Inferior parietal cortex (tissue), 1 donor: ENCODE measurements around the gene S1PR5.
"Not testable (repeated sequence)": the region's sequence is repeated elsewhere in the genome, so short reads cannot be mapped to it uniquely, and the experiment has no call there.

Experiments used
- DNase-seq: peaks from one replicate; pipeline ENCODE4 v3.0.0-alpha.2; 2016; ENCODE audit errors: extremely low spot score

The S1PR5 gene, protein sequence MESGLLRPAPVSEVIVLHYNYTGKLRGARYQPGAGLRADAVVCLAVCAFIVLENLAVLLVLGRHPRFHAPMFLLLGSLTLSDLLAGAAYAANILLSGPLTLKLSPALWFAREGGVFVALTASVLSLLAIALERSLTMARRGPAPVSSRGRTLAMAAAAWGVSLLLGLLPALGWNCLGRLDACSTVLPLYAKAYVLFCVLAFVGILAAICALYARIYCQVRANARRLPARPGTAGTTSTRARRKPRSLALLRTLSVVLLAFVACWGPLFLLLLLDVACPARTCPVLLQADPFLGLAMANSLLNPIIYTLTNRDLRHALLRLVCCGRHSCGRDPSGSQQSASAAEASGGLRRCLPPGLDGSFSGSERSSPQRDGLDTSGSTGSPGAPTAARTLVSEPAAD

DNA sequence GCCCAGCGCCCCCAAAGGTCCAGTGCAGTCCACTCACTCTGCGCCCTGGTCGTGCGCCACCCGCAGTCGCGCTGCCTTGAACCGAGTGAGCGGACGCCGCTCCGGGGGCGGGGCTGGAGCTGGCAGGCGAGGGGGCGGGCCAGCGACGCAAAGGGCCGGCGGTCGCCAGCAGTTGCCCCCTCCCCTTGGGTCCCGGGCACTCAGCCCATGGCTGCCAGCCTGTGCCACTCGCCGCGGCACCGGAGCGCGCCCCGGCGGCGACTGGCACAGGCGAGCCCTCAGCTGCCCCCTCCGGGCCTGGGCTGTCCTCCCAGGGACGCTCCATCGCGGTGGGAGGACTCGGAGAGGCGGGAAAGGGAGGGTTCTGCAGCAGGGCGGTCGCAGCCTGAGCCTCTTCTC is at the start of gene S1PR5:
TSS of gene S1PR5 (minus strand) at position 87 of the 399 bp plus-strand sequence. CDS start 2,436 bp downstream, outside the sequence.
- peak; percentile 77 for DNase-seq

DNA sequence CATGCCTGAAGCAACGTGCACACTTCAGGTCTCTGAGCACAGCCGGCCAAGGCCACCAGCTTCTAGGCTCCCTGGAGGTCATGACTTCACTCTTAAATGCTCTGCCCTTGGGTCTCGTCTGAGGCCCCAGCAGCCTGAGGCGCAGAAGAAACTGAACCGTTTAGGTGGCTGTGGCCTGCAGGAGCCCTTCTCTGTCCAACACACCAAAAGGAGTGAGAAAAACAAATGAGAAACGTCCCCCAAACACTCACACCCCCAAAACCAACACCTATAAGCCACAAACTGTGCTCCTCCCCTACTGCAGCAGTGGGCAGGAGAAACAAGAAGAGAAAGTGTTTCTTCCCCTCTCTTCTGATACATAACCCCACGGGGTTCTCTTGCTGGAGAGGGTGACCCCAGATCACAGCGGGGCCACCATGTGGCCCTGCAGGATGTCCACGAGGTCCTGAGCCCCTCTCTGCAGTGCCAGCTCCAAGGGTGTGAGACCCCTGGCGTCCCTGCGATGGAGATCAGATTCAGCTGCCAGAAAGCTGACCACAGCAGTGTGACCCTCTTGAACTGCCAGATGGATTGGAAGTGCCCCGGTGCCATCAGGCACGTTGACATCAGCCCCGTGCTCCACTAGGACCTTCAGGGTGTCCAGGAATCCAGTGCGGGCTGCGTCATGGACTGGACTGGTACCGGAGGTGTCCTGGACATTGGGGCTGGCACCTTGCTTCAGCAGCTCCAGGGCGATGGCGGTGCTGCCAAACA is 49.6 kb upstream of the S1PR5 start:
- no peak for DNase-seq

DNA sequence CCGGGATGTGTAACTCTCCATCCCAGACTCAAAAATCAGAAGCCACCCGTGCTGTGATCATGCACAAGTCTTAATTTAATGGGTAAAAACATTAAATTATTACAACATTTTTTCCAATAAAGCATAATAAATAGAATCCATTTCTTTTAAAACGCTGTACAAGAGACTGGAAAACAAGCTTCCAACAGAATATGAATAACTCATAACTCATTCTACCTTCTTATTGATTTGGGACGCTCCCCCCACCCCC is 49.1 kb upstream of the S1PR5 start:
- DNase-seq = no peak

DNA sequence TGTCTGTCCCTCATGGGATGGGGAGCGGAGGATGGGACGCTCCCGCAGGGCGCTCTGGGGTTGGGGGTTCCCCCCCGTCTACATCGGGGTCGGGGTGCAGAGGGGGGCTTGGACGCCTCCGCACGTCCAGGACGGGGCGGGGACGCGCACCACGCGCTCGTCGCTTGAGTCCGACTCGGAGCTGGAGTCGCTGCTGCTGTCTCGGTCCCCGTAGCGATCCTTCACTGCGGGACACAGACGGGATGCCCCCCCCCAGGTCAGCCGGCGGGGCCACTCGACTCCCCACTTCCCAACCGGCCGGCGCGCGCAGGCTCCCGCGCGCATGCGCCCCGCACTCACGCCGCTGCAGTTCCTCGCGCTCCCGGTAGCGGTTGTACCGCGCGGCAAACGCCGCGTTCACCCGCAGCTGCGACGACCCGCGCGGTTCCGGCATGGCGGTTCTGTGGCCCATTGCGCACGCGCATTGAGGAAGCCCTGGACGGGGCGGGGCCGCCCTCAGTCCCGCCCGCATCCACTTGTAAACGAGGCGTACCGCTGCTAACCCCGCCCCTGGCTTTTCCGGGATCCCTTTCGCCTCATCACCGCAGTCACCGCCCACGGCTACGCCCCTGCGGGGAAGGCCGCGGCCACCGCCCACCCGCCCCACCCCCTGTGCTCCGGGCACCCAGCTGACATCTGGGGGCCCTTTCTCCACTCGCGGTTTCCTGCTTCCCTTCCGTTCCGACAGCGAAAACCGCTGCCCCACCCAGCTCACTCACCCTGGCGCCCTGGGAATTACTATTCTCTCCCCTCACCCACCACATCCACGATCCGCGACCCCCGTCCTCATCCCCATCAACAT is 48.5 kb upstream of the S1PR5 start, which contains the start of gene KRI1:
TSS of gene KRI1 (minus strand) at position 444 of the 841 bp plus-strand sequence. CDS start at position 433, 11 bp downstream.
- peak; percentile 96 for DNase-seq

DNA sequence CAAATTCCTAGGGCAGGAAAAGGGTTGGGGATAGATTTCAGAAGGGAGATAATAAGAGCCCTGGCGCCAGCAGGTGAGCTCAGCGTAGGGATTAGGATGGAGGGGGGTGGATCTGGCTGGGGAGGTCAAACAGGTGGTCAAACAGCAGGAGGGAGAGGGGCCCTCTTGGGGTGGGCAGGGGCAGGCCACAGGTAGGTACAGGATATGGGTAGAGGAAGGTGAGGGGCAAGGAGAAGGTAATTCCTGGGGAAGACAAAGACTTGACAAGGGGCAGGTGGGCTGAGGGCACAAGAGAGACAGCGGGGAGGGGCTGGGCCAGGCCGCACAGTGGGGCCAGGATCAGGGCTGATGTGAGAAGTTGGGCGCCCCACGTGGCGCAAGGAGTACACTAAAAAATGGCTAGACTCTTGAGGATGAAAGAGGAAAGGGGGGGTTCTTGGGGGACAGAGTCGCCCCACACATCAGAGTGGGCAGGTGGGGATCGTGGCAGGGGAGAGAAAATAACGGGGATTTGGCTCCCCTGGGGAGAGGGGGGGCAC is 47.9 kb upstream of the S1PR5 start:
- DNase-seq = no peak

DNA sequence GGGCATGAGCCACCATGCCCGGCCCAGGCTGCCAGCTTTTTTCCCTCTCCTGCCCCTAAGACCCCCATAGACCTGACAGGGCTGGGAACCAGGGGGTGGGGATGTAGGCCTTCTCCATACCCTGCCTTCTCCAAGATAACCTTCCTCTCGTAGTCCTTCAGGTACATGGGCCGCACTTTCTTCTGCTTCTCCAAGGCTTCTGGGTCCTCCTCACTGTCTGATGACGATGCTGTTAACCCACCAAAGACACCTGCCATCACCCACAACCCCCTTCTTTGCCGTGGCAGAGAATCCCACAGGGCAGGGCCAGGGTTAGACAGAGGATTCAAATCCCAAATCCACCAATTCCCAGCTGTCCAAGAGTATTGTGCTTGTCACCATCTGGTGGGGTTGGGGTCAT is 45.4 kb upstream of the S1PR5 start:
- no peak for DNase-seq

DNA sequence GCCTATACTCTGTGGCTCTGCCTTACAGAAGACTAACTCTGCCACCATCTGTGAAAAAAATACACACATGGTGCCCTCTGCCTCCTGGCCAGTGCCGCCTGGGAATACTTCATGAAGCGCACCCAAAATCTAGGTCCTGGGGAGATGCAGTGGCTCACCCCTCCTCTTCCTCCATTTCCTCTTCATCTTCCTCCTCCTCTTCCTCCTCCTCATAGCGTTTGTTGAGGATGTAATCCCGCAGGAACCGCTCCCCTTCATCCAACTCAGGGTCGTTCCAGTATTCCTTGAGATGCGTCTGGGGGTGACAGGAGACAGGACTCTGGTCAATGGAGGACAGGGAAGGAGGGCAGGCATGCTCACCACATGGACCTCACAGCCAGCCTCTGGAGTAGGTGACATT is 42.9 kb upstream of the S1PR5 start:
- DNase-seq = no peak

DNA sequence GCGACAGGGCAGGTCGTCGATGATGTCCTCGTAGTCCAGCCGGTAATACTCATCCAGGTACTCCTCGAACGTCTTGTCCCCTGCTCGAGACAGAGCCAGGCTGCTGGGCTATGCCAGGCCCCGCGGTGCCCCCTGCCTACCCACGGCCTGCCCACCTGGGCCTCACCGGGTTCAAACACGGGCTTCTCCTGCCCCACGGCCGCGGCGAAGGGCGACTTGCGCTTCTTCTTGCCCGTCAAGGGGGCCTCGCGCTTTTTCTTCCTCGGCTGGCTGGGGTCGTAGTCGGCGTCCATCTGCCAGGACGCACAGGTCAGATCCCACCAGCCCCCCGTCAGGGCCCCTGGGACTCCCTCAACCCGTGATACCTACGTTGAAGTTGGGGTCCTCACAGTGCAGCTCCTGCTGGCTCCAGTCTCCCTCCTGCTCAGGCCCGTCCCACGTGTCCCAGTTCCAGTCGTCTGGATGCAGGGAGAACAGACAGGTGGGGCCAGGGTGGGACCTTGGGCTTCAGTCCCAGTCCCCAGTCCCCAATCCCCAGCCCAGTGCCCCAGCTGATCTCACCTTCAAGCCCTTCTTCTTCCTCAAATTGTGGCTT is 40.5 kb upstream of the S1PR5 start:
- no peak for DNase-seq

DNA sequence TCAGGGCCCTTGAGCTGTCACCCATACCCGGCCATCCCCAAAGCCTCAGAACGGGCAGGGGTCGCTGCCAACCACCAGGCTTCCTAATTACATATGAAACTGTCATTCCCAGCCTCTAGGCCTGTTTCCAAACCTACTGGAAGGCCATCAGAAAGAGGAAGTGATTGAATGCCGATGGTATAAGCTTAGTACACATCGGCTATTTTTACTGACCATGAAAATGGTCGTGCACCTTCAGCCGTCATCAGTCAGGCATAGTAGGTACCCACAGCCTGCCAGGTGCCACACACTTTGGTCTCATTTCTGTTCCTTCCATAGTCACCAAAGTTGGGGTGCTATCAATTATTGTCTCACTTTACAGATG is 38.3 kb upstream of the S1PR5 start:
- no peak for DNase-seq

DNA sequence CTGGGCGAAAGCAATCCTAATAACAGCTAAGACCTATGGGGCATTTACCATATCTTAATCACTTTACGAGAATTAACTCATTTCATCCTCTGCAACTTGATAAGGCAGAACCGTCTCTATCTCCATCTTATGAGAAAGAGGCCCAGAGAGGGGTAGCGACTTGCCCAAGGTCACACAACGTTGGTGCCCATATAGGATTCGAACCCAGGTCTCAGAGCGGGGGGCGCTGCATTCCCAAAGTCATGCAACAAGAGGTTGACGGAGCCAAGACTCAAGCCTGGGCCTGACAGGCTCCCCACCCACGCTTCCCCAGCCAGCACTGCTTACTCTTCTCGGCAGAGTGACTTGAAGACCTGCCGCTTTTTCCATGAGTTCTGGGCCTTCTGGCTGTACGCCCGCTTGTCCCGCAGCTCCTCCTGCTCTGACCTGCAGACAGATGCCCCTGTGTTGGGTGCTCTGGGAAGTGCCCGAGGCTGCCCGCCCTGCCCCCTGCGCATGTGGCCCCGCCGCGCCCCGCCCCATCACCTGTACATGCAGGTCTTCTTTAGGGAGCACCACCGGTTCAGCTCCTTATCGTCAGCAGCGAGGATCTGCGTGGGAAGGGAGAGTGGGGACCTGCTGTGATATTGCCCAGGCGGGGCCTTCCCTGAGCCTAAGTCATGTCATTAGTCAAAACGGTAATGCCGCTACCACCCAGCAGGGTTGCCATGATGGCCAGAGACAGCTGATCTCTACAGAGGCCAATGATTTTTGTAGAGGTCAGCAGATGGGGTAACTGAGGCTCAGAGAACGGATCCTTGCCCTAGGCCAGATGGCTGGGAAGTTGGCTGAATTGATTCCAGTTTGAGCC is 37.7 kb upstream of the S1PR5 start:
- DNase-seq = no peak

DNA sequence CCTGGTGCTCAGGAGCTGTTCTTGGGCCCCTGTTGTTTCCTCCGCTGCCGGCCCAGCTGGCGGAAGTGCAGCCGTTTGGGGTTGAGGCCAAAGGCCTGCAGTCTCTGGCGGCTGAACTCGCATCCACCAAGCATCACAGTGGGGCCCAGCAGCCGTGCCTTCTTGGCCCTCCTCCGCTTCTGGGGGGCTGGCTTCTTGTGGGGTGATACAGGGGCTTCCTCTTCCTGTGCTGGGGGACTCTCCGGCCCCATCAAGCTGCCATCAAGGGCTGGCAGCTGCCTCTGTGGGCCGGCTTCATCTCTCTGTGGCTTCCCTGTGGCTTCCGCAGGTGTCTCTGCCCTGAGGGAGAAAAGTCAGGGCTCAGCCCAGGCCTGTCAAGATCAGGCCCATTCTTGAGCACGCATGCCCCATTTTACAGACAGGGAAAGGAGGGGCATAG is 36.7 kb upstream of the S1PR5 start:
- DNase-seq = no peak

DNA sequence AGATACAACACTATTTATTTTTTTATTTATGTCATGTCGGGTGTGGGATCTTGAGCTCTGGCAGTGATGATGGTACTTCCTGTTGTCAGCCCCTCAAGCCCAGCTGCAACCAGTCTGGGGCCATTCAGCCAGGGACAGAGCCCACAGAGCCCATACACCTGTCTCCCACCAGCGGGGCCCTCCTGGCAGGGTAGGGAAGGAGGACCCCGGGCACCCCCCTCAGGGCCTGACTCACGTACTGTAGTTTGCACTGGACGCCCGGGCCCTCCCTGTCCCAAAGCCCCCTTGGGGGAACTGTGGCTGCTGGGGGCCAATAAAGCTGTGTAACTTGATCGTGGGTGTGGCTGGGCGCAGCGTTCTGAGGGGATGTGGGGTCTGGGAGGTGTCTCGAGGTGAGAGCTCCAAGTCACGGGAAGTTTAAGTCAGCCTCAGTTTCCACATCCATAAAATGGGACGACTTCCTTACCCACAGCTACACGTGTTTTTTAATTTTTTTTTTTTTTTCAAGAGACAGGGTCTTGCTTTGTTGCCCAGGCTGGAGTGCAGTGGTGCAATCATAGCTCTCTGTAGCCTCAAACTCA is 35.9 kb upstream of the S1PR5 start:
- no peak for DNase-seq

DNA sequence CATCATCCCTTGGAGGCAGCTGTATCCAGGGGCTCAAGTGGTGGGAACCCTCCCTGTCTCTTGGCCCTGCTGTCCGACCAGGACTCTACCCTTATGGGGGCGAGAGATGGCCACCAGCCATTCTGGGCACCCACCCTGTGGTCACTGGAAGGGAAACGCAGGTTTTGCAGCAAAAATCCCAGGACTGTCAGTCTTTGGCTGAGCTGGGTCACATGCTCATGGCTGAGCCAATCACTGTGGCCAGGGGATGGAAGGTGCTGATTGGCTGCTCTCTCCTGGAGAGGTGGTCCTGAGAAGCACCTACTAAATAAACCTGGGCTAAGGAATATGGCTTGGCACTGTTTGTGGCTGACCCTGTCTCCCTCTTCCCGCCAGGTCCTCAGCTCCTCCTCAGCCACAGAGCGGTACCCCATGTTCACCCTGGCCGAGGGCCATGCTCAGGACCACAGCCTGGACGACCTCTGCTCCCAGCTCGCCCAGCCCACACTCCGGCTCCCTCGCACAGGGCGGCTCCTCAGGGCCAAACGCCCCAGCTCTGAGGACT is 35.3 kb upstream of the S1PR5 start:
- no peak for DNase-seq

DNA sequence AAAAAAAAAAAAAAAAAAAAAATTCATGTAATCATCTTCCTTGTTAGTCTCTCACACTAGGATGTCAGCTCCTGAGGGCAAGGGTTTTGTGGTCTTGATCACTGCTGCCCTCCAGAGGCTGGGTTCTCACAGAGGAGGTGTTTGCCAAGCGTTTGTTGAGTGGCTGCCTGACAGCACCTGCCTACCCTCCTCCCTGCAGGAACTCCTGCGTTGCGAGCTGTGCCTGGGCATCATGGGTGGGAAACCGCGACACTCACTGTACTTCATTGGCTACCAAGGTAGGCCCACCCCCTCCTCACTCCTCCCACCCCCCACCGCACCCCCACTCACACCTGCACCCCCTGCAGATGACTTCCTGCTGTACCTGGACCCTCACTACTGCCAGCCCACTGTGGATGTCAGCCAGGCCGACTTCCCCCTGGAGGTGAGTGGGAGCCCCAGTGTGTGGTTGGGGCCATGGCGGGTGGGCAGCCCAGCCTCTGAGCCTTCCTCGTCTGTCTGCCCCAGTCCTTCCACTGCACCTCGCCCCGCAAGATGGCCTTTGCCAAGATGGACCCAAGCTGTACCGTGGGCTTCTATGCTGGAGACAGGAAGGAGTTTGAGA is 34.6 kb upstream of the S1PR5 start:
- no peak for DNase-seq

DNA sequence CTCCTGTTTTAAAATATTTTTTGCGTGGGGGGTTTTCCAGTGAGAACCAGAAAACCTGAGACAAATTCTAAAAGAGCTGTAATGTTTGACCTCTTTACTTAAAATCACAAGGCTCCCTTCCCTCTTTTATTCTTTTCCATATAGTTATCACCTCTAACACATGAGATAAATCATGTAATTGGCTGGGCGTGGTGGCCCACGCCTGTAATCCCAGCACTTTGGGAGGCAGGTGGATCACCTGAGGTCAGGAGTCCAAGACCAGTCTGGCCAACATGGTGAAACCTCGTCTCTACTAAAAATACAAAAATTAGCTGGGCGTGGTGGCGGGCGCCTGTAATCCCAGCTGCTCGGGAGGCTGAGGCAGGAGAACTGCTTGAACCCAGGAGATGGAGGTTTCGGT is 33.8 kb upstream of the S1PR5 start:
- not testable (repeated sequence) for DNase-seq

DNA sequence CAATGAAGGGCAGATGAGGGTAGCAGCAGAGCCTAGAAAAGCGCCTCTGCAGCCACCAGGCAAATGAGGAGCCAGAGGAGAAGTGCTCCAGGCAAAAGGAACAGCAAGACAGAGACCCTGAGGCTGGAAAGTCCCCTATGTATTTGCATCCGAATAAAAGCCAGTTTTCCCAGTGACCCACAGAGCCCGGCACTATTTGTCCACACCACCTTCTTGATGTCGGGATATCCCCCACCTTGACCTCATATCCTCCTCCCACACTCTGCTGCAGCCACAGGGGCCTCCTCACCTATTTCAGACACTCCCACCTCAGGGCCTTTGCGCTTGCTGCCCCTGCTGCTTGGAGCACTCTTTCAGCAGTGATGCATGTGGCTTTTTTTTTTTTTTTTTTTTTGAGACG is 33.1 kb upstream of the S1PR5 start:
- DNase-seq = no peak

DNA sequence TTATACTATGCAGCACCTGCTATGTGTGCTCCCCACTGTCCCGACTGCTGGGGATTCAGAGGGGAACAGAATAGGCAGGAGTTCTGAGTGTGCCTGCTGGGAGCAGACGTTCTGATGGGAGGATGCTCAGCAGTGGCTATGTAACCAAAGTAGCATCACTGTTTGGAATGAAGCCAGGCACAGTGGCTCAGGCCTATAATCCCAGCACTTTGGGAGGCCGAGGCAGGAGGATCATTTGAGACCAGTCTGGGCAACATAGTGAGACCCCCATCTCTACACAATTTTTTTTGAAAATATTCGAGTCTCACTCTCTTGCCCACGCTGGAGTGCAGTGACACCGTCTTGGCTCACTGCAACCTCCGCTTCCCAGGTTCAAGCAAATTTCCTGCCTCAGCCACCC is 32.5 kb upstream of the S1PR5 start:
- DNase-seq = no peak

DNA sequence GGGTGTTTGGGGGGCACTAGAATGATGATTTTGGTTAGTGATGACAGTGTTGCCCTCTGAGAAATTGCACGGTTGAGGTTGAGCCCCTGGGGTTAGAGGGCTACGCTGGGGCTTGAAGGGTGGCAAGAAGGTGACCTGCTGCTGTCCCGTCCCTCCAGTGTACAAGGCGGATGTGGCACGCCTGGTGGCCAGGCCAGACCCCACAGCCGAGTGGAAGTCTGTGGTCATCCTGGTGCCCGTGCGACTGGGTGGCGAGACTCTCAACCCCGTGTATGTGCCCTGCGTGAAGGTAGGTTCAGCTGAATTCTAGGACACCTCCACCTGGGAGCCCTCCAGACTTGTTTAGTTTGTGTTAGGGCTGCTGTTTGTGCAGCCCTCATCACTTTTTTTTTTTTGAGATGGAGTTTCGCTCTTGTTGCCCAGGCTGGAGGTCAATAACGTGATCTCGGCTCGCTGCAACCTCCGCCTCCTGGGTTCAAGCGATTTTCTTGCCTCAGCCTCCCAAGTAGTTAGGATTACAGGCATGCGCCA is 31.6 kb upstream of the S1PR5 start:
- no peak for DNase-seq

DNA sequence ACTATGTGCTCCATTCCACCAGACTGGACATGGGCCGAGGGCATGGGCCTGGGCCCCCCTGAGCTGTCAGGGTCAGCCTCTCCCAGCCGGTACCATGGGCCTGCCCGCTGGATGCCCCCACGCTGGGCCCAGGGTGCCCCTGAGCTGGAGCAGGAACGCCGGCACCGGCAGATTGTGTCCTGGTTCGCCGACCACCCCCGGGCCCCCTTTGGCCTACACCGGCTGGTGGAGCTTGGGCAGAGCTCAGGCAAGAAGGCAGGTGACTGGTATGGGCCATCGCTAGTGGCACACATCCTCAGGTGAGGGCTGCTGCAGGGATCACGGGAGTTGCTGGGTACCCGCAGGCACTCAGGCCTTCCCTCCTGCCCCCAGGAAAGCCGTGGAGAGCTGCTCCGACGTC is 29.6 kb upstream of the S1PR5 start:
- no peak for DNase-seq
